GM19395 (cell line): ENCODE measurements around the gene LRRC10B.
"Not testable (repeated sequence)": the region's sequence is repeated elsewhere in the genome, so short reads cannot be mapped to it uniquely, and the experiment has no call there.

Experiments
- ATAC-seq: cut with Tn5 transposase; IDR thresholded peaks from one replicate; pipeline ENCODE4 v1.9.1; 2021; ENCODE audit warnings: mild to moderate bottlenecking, moderate library complexity; ENCODE audit not compliant: unreplicated experiment

LRRC10B gene

GRCh38 chr11:61507962-61508861 is at the start of gene LRRC10B:
LRRC10B (plus strand) TSS chr11:61508749; CDS start chr11:61508999, 250 bp downstream.
- ATAC-seq = no peak

GRCh38 chr11:61460474-61460881 is 48.1 kb upstream of the LRRC10B start:
- no peak for ATAC-seq

- ATAC-seq = no peak
Observed at GRCh38 chr11:61460986-61461385, 47.6 kb upstream of the LRRC10B start.

GRCh38 chr11:61467602-61468001 is 40.9 kb upstream of the LRRC10B start:
- ATAC-seq = not testable (repeated sequence)

GRCh38 chr11:61468002-61468401 is 40.5 kb upstream of the LRRC10B start:
- no peak for ATAC-seq

GRCh38 chr11:61472282-61472681 is 36.3 kb upstream of the LRRC10B start:
- ATAC-seq = no peak

- ATAC-seq = no peak
Observed at GRCh38 chr11:61472868-61473267, 35.7 kb upstream of the LRRC10B start.

GRCh38 chr11:61473370-61474012 is 35.1 kb upstream of the LRRC10B start:
- ATAC-seq = no peak

- ATAC-seq = no peak
Observed at GRCh38 chr11:61474013-61474643, 34.4 kb upstream of the LRRC10B start.

- no peak for ATAC-seq
Observed at GRCh38 chr11:61475433-61475832, 33.1 kb upstream of the LRRC10B start.

- no peak for ATAC-seq
Observed at GRCh38 chr11:61476371-61476770, 32.2 kb upstream of the LRRC10B start.

- ATAC-seq = no peak
Observed at GRCh38 chr11:61477126-61477525, 31.4 kb upstream of the LRRC10B start.

GRCh38 chr11:61477727-61478148 is 30.8 kb upstream of the LRRC10B start:
- no peak for ATAC-seq

GRCh38 chr11:61479360-61480058 is 29.0 kb upstream of the LRRC10B start:
- ATAC-seq = not testable (repeated sequence)

GRCh38 chr11:61480261-61480993 is 28.1 kb upstream of the LRRC10B start:
- no peak for ATAC-seq

GRCh38 chr11:61480994-61481335 is 27.6 kb upstream of the LRRC10B start:
- no peak for ATAC-seq

GRCh38 chr11:61481806-61482205 is 26.7 kb upstream of the LRRC10B start:
- ATAC-seq = no peak

GRCh38 chr11:61482513-61482912 is 26.0 kb upstream of the LRRC10B start:
- ATAC-seq = no peak

- no peak for ATAC-seq
Observed at GRCh38 chr11:61484541-61484940, 24.0 kb upstream of the LRRC10B start.

- no peak for ATAC-seq
Observed at GRCh38 chr11:61485080-61485479, 23.5 kb upstream of the LRRC10B start.
